A549 (cell line): ENCODE results near the gene IGHMBP2. TPM values are rescaled to one million over a fixed set of nuclear protein-coding genes. Genes with fewer than 3 reads are reported as not detected.

Source experiments
- ATAC-seq, 2 experiments: fragments of 200-7000 bp in 1 of 2; fragments of >200 bp in 1 of 2; cut with Nextera tagmentation in 1 of 2; cut with Tn5 transposase in 1 of 2; 3 replicates each; pipeline versions ENCODE4 v1.8.0 to v1.9.1; 2018 to 2020; ENCODE audit warnings: mild to moderate bottlenecking in 1 of 2, moderate library complexity in 1 of 2
- CTCF ChIA-PET: fragments of 300-600 bp; sonication (Branson Sonifier 250); formaldehyde crosslinking; extraction: SDS; loops from one replicate; lab custom pipeline; 2021; ENCODE audit warnings: antibody characterized with exemption, inconsistent platforms; lab: Yijun Ruan, JAX
- POLR2A ChIA-PET: fragments of 350-600 bp; formaldehyde crosslinking; extraction: SDS; loops from one replicate; lab custom pipeline; 2021; ENCODE audit warnings: antibody characterized with exemption, inconsistent platforms; lab: Yijun Ruan, JAX
- DNase-seq, 2 experiments: peaks; one replicate each; pipeline versions ENCODE4 v3.0.0 to v3.0.0-alpha.2; 2011 to 2016; ENCODE audit warnings: low read depth in 1 of 2, low spot score in 1 of 2
- FAIRE-seq: peaks from 2 replicates; lab custom pipeline; 2011; peaks lifted over from hg19 to GRCh38; lab: Jason Lieb, UNC
- H3K27ac ChIP-seq, 2 experiments: fragments of >200 bp; sonication (Bioruptor Twin); formaldehyde crosslinking; 3 replicates each; pipeline ENCODE4 v1.5.1; 2016 to 2017
- H3K4me1 ChIP-seq: fragments of >200 bp; sonication (Bioruptor Twin); formaldehyde crosslinking; 3 replicates; pipeline ENCODE4 v1.6.1; 2016
- H3K4me2 ChIP-seq: fragments of >200 bp; sonication (Bioruptor Twin); formaldehyde crosslinking; 3 replicates; pipeline ENCODE4 v1.6.1; 2016
- H3K4me3 ChIP-seq: fragments of >200 bp; sonication (Bioruptor Twin); formaldehyde crosslinking; 3 replicates; pipeline ENCODE4 v1.5.1; 2016
- H3K9me3 ChIP-seq: fragments of >200 bp; sonication (Bioruptor Twin); formaldehyde crosslinking; 3 replicates; pipeline ENCODE4 v1.6.1; 2016
- CBX8 ChIP-seq: fragments of 200-600 bp; sonication (generic); IDR thresholded peaks from 2 replicates; pipeline ENCODE4 v1.6.1; 2016
- CHD2 ChIP-seq: fragments of 150-350 bp; IDR thresholded peaks from 2 replicates; pipeline ENCODE4 v1.6.1; 2014; ENCODE audit warnings: low read length; ENCODE audit not compliant: partially characterized antibody
- EP300 ChIP-seq, 2 experiments: fragments of >200 bp; sonication (Bioruptor Twin); formaldehyde crosslinking; IDR thresholded peaks; 2 replicates in 1 of 2; 3 replicates in 1 of 2; pipeline ENCODE4 v1.6.1; 2016 to 2017
- ESRRA ChIP-seq: fragments of 150-350 bp; IDR thresholded peaks from 2 replicates; pipeline ENCODE4 v1.6.1; 2014; ENCODE audit warnings: mild to moderate bottlenecking, low read length, borderline replicate concordance
- FOSL2 ChIP-seq, 2 experiments: fragments of 450-650 bp in 1 of 2; fragments of >200 bp in 1 of 2; sonication (Bioruptor Twin) in 1 of 2; formaldehyde crosslinking; IDR thresholded peaks; 2 replicates each; pipeline versions ENCODE4 v1.5.0 to v1.6.1; 2016 to 2020; ENCODE audit warnings: mild to moderate bottlenecking in 1 of 2, moderate library complexity in 1 of 2
- HDAC2 ChIP-seq: fragments of 200-600 bp; sonication (generic); IDR thresholded peaks from 2 replicates; pipeline ENCODE4 v1.6.1; 2016
- HEYL ChIP-seq: fragments of 250-450 bp; sonication (Bioruptor Pico); IDR thresholded peaks from 2 replicates; pipeline ENCODE4 v1.8.0; 2021; ENCODE audit warnings: mild to moderate bottlenecking, moderate library complexity
- HOXA7 ChIP-seq: fragments of 250-450 bp; sonication (Bioruptor Pico); IDR thresholded peaks from 2 replicates; pipeline ENCODE4 v1.5.0; 2020; ENCODE audit warnings: mild to moderate bottlenecking, moderate library complexity
- JUN ChIP-seq, 2 experiments: fragments of >200 bp; sonication (Bioruptor Twin); formaldehyde crosslinking; IDR thresholded peaks; 2 replicates in 1 of 2; 3 replicates in 1 of 2; pipeline ENCODE4 v1.6.1; 2016 to 2017
- MAZ ChIP-seq: fragments of 150-350 bp; IDR thresholded peaks from 2 replicates; pipeline ENCODE4 v1.6.1; 2014; ENCODE audit warnings: antibody characterized with exemption, low read depth, low read length, borderline replicate concordance
- PHF8 ChIP-seq: fragments of 200-600 bp; sonication (generic); IDR thresholded peaks from 2 replicates; pipeline ENCODE4 v1.6.1; 2016; ENCODE audit warnings: low read depth, mild to moderate bottlenecking, antibody characterized with exemption, moderate library complexity, borderline replicate concordance
- POLR2A ChIP-seq: IDR thresholded peaks from 2 replicates; pipeline ENCODE4 v1.6.1; 2012; ENCODE audit warnings: mild to moderate bottlenecking, low read length
- RARB ChIP-seq: fragments of 250-450 bp; sonication (Bioruptor Pico); IDR thresholded peaks from 2 replicates; pipeline ENCODE4 v1.8.0; 2021; ENCODE audit warnings: mild to moderate bottlenecking, moderate library complexity
- RCOR1 ChIP-seq: fragments of 150-350 bp; IDR thresholded peaks from 2 replicates; pipeline ENCODE4 v1.6.1; 2014; ENCODE audit warnings: antibody characterized with exemption, low read length, low read depth
- RFX5 ChIP-seq: fragments of 450-650 bp; IDR thresholded peaks from 2 replicates; pipeline ENCODE4 v1.7.1; 2014; ENCODE audit warnings: antibody characterized with exemption, mild to moderate bottlenecking, moderate library complexity
- SMC3 ChIP-seq: fragments of >200 bp; sonication (Bioruptor Twin); formaldehyde crosslinking; IDR thresholded peaks from 3 replicates; pipeline ENCODE4 v1.6.1; 2018; ENCODE audit warnings: inconsistent platforms
- TP53 ChIP-seq: fragments of 250-450 bp; sonication (Bioruptor Pico); IDR thresholded peaks from 2 replicates; pipeline ENCODE4 v1.5.0; 2021; ENCODE audit warnings: mild to moderate bottlenecking, moderate library complexity
- ZNF302 ChIP-seq: fragments of 250-450 bp; sonication (Bioruptor Pico); IDR thresholded peaks from 2 replicates; pipeline ENCODE4 v1.9.0; 2021; ENCODE audit warnings: inconsistent platforms, mild to moderate bottlenecking, moderate library complexity
- ZSCAN20 ChIP-seq: fragments of 250-450 bp; sonication (Bioruptor Pico); IDR thresholded peaks from 2 replicates; pipeline ENCODE4 v1.8.0; 2022; ENCODE audit warnings: mild to moderate bottlenecking, moderate library complexity
- WGBS: methylation state at CpG from one replicate; pipeline ENCODE4 v1.1.6; 2017; ENCODE audit errors: missing lambda C conversion rate; 5-methylcytosine and 5-hydroxymethylcytosine counted together
- polyA plus RNA-seq, 4 experiments: library from polyadenylated mRNA; depleted of rRNA in 3 of 4; stranded (reverse); fragments of >200 nt; fragmentation: RNase III in 1 of 4; extraction: RNeasy Plus Mini Kit Qiagen cat#74134 plus additional on column Dnase treatment in 1 of 4; gene quantifications; 2 replicates in 3 of 4; 3 replicates in 1 of 4; pipeline ENCODE4 v1.2.3, GENCODE V29; 2011 to 2017
- TF ChIP-seq, protein P1 (sequence below): fragments of 150-350 bp; IDR thresholded peaks from 2 replicates; pipeline ENCODE4 v1.6.1; 2014; ENCODE audit warnings: low read depth, mild to moderate bottlenecking, low read length
- TF ChIP-seq, protein P2 (sequence below): fragments of 200-600 bp; sonication (generic); IDR thresholded peaks from 2 replicates; pipeline ENCODE4 v1.6.1; 2016; ENCODE audit warnings: antibody characterized with exemption, mild to moderate bottlenecking, moderate library complexity
- TF ChIP-seq, protein P3 (sequence below): fragments of >200 bp; sonication (Bioruptor Twin); formaldehyde crosslinking; IDR thresholded peaks from 3 replicates; pipeline ENCODE4 v1.6.1; 2016
- TF ChIP-seq, protein P4 (sequence below): fragments of >200 bp; sonication (Bioruptor Twin); formaldehyde crosslinking; IDR thresholded peaks from 3 replicates; pipeline ENCODE4 v1.5.1; 2016

Gene IGHMBP2
- polyA plus RNA-seq, 2 of the 4 experiments (the other 2 are of a cell fraction), result 11.9 to 12.8 TPM

DNA sequence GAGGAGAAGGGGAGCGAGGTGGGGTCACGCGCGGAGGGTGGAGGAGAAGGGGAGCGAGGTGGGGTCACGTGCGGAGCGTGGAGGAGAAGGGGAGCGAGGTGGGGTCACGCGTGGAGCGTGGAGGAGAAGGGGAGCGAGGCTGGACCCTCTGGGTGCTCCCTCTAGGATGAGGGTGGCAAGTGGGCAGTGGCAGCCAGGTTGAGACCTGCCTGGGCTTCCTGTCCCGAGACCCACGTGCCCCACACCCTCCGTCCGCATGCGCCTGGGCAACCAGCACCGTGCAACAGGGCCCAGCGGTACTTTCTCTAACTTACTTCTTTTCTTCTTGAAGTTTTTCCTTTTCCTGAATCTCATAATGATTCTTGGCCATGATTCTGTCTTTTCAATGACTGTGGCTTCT lies 11.1 kb upstream of the IGHMBP2 start:
- Histone ChIP-seq H3K27ac (no peak overlapping the region), H3K4me3 (no peak overlapping the region), H3K4me2 (no peak overlapping the region), H3K9me3 (no peaks in the 10 kb centered on the region), H3K4me1 (no peaks in the 10 kb centered on the region)
- ChIA-PET CTCF (no interaction called here), POLR2A (no interaction called here)
- TF ChIP-seq HEYL (CRISPR knock-in tag), result no peak
- no peak for TF ChIP-seq RFX5
- no peak for TF ChIP-seq CBX8
- no peak for TF ChIP-seq TP53 (CRISPR knock-in tag)
- no peak for TF ChIP-seq HDAC2
- no peak for TF ChIP-seq PHF8
- no peak for TF ChIP-seq RARB (CRISPR knock-in tag)
- no peak for TF ChIP-seq SMC3
- TF ChIP-seq ESRRA, result no peak
- TF ChIP-seq HOXA7 (CRISPR knock-in tag), result no peak
- TF ChIP-seq RCOR1, result no peak
- TF ChIP-seq, protein P1, sequence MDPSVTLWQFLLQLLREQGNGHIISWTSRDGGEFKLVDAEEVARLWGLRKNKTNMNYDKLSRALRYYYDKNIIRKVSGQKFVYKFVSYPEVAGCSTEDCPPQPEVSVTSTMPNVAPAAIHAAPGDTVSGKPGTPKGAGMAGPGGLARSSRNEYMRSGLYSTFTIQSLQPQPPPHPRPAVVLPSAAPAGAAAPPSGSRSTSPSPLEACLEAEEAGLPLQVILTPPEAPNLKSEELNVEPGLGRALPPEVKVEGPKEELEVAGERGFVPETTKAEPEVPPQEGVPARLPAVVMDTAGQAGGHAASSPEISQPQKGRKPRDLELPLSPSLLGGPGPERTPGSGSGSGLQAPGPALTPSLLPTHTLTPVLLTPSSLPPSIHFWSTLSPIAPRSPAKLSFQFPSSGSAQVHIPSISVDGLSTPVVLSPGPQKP, result no peak
- DNase-seq (no peak), FAIRE-seq (no peak), ATAC-seq (no peak)
- 91% methylated on average over 16 of the region's 20 CpGs for WGBS

DNA sequence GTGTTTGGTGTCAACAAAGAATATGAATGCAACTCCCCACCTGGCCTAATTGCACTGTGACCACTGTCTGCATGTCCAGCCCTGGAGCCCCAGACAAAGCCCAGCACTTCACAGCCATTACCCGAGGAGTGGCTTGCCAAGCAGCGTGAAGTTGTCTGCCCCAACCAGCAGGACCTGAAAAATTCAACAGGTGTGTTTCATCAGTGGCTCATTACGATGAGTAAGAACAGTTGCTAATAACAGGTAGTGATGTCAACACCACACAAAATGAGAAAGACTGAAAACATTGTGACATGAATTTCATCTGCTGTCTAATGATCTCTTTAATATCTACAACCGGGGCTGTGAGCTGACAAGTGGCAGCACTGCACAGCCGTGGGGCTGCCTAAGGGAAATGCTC lies 10.4 kb upstream of the IGHMBP2 start:
- H3K27ac ChIP-seq, result no peak overlapping the region
- WGBS, result 97% methylated on average over 5 of the region's 5 CpGs
- POLR2A ChIA-PET, result no interaction called here
- DNase-seq (no peak), FAIRE-seq (no peak), ATAC-seq (no peak)
- H3K9me3 ChIP-seq, result no peaks in the 10 kb centered on the region
- no peaks in the 10 kb centered on the region for H3K4me1 ChIP-seq
- no peak overlapping the region for H3K4me2 ChIP-seq
- no peak overlapping the region for H3K4me3 ChIP-seq
- CTCF ChIA-PET, result interaction anchor here (1.0 kb wide), 1 partner anchor 58 kb away, joined by 3 read pairs; no protein-coding TSS in a partner anchor
- TF ChIP-seq EP300 (IDR thresholded peaks at IDR 0.05) (no peak), RFX5 (no peak), ZNF302 (CRISPR knock-in tag) (no peak), CBX8 (no peak), ZSCAN20 (CRISPR knock-in tag) (no peak), CHD2 (no peak)

DNA sequence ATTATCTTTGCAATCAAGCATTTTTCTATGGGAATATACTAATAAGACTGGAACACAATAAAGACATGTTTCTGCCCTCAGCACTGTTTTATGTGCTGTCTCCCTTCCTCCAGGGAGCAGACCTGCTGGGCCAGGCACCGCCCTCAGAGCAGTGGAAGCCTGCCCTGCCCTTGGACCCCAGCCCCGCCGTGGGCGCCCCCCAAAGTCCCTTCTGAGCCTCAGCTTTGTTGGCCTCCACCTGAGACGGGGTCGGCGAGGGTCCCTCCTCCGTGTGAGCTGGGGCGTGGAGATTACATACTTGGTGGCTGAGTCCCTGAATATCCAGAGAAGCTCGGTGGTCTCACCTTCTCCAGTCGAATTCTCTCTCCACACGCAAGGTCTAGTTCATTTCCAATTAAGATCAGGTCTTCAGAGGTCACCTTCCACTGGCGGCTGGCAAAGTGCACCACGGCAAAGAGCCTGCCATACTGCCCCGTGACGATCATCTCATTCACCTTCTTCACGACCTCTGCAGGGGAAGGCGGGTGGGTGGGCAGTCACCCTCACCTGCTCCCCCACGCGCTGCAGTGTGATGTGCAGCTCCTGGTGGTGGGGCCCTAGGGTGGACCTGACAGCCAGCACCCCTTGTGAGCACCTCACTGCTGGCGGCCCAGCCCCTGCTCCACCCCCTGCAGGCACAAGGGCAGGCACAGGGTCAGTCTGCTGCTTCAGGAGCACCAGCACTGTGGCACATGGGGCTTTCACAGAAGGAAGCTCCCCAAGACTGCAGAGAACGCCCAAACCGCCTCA lies 7.3 kb upstream of the IGHMBP2 start:
- ChIA-PET POLR2A (no interaction called here), CTCF (interaction anchor here (0.6 kb wide), 1 partner anchor 1777 kb away, joined by 4 read pairs; no protein-coding TSS in a partner anchor)
- no peak overlapping the region for H3K4me3 ChIP-seq
- no peak for ATAC-seq
- 93% methylated on average over 19 of the region's 23 CpGs for WGBS
- H3K4me2 ChIP-seq, result no peak overlapping the region
- FAIRE-seq, result no peak
- DNase-seq, result no peak
- no peak overlapping the region for H3K27ac ChIP-seq
- H3K4me1 ChIP-seq, result no peaks in the 10 kb centered on the region
- H3K9me3 ChIP-seq, result no peaks in the 10 kb centered on the region
- no peak for TF ChIP-seq EP300 (IDR thresholded peaks at IDR 0.05)
- TF ChIP-seq, protein P1, result no peak
- TF ChIP-seq ESRRA, result no peak
- TF ChIP-seq, protein P2, sequence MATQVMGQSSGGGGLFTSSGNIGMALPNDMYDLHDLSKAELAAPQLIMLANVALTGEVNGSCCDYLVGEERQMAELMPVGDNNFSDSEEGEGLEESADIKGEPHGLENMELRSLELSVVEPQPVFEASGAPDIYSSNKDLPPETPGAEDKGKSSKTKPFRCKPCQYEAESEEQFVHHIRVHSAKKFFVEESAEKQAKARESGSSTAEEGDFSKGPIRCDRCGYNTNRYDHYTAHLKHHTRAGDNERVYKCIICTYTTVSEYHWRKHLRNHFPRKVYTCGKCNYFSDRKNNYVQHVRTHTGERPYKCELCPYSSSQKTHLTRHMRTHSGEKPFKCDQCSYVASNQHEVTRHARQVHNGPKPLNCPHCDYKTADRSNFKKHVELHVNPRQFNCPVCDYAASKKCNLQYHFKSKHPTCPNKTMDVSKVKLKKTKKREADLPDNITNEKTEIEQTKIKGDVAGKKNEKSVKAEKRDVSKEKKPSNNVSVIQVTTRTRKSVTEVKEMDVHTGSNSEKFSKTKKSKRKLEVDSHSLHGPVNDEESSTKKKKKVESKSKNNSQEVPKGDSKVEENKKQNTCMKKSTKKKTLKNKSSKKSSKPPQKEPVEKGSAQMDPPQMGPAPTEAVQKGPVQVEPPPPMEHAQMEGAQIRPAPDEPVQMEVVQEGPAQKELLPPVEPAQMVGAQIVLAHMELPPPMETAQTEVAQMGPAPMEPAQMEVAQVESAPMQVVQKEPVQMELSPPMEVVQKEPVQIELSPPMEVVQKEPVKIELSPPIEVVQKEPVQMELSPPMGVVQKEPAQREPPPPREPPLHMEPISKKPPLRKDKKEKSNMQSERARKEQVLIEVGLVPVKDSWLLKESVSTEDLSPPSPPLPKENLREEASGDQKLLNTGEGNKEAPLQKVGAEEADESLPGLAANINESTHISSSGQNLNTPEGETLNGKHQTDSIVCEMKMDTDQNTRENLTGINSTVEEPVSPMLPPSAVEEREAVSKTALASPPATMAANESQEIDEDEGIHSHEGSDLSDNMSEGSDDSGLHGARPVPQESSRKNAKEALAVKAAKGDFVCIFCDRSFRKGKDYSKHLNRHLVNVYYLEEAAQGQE, result no peak
- no peak for TF ChIP-seq JUN (IDR thresholded peaks at IDR 0.05)
- TF ChIP-seq PHF8, result no peak
- no peak for TF ChIP-seq MAZ
- TF ChIP-seq, protein P3, sequence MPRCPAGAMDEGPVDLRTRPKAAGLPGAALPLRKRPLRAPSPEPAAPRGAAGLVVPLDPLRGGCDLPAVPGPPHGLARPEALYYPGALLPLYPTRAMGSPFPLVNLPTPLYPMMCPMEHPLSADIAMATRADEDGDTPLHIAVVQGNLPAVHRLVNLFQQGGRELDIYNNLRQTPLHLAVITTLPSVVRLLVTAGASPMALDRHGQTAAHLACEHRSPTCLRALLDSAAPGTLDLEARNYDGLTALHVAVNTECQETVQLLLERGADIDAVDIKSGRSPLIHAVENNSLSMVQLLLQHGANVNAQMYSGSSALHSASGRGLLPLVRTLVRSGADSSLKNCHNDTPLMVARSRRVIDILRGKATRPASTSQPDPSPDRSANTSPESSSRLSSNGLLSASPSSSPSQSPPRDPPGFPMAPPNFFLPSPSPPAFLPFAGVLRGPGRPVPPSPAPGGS, result no peak
- TF ChIP-seq FOSL2 (IDR thresholded peaks at IDR 0.05), result no peak
- TF ChIP-seq FOSL2 (CRISPR knock-in tag; IDR thresholded peaks at IDR 0.05), result no peak
- TF ChIP-seq POLR2A, result no peak
- TF ChIP-seq, protein P4, sequence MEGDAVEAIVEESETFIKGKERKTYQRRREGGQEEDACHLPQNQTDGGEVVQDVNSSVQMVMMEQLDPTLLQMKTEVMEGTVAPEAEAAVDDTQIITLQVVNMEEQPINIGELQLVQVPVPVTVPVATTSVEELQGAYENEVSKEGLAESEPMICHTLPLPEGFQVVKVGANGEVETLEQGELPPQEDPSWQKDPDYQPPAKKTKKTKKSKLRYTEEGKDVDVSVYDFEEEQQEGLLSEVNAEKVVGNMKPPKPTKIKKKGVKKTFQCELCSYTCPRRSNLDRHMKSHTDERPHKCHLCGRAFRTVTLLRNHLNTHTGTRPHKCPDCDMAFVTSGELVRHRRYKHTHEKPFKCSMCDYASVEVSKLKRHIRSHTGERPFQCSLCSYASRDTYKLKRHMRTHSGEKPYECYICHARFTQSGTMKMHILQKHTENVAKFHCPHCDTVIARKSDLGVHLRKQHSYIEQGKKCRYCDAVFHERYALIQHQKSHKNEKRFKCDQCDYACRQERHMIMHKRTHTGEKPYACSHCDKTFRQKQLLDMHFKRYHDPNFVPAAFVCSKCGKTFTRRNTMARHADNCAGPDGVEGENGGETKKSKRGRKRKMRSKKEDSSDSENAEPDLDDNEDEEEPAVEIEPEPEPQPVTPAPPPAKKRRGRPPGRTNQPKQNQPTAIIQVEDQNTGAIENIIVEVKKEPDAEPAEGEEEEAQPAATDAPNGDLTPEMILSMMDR, result no peak
- TF ChIP-seq ZNF302 (CRISPR knock-in tag), result no peak
- TF ChIP-seq RCOR1, result no peak
